ENCODE data around the gene PPBP.

Gene PPBP

GRCh38 chr4:73948291-73948690, 39.7 kb downstream of the PPBP start:
- no peak for DNase-seq (ENCODE audit: low read depth)

GRCh38 chr4:73947239-73947985, 40.6 kb downstream of the PPBP start:
- no peak for DNase-seq (ENCODE audit: low read depth)

- no peak for DNase-seq (ENCODE audit: low read depth)
These were observed 42.1 kb downstream of the PPBP start for GRCh38 chr4:73945674-73946449.

- no peak for DNase-seq (ENCODE audit: low read depth)
These were observed 42.9 kb downstream of the PPBP start for GRCh38 chr4:73945140-73945539.

GRCh38 chr4:73944061-73944875, 43.7 kb downstream of the PPBP start:
- DNase-seq (ENCODE audit: low read depth) = no peak

- DNase-seq (ENCODE audit: low read depth) = no peak
These were observed 44.4 kb downstream of the PPBP start for GRCh38 chr4:73943555-73943954.

- DNase-seq (ENCODE audit: low read depth) = no peak
These were observed 51.0 kb downstream of the PPBP start for GRCh38 chr4:73936969-73937368.

All from fibroblast of gingiva (primary cell).